B cell (primary cell): ENCODE results near the gene GIGYF1. TPM values are rescaled to one million over a fixed set of nuclear protein-coding genes. Genes with fewer than 3 reads are reported as not detected.

ENCODE experiments used
- ATAC-seq: fragments of 200-7000 bp; cut with Tn5 transposase; one replicate; pipeline ENCODE4 v1.10.0; 2021; ENCODE audit warnings: low read depth, mild to moderate bottlenecking, moderate number of reproducible peaks, moderate library complexity
- CTCF ChIA-PET: fragments of 350-600 bp; sonication (Branson Sonifier 250); formaldehyde crosslinking; loops from one replicate; lab custom pipeline; 2021; ENCODE audit warnings: antibody characterized with exemption, inconsistent platforms; lab: Charles Lee
- POLR2A ChIA-PET: fragments of 350-600 bp; sonication (Branson Sonifier 250); formaldehyde crosslinking; loops from one replicate; lab custom pipeline; 2021; ENCODE audit warnings: antibody characterized with exemption; lab: Charles Lee
- DNase-seq: peaks from one replicate; pipeline ENCODE4 v3.0.0; 2013
- H2AFZ ChIP-seq: 2 replicates; pipeline ENCODE4 v1.6.1; 2012; ENCODE audit warnings: mild to moderate bottlenecking, low read depth, low read length; ENCODE audit not compliant: insufficient read depth, poor library complexity, severe bottlenecking
- H3K27ac ChIP-seq, 2 donors: 1 replicate in 1 of 2; 2 replicates in 1 of 2; pipeline ENCODE4 v1.5.1; 2012 to 2013; ENCODE audit warnings: low read length in 2 of 2, mild to moderate bottlenecking in 2 of 2, moderate library complexity in 1 of 2
- H3K27me3 ChIP-seq, 4 experiments: fragments of 200-600 bp in 1 of 4; sonication (generic) in 1 of 4; replicated peaks in 1 of 4; 1 replicate in 2 of 4; 2 replicates in 2 of 4; pipeline versions ENCODE4 v1.6.1 to v1.7.0; 2013 to 2016; ENCODE audit warnings: low read length in 3 of 4, mild to moderate bottlenecking in 2 of 4, mixed read lengths in 1 of 4, moderate library complexity in 1 of 4; ENCODE audit not compliant: insufficient read depth in 4 of 4, control insufficient read depth in 3 of 4; ENCODE audit errors: control extremely low read depth in 1 of 4
- H3K36me3 ChIP-seq, 2 experiments: replicated peaks in 1 of 2; 1 replicate in 1 of 2; 2 replicates in 1 of 2; pipeline versions ENCODE4 v1.6.1 to v1.7.1; 2013; ENCODE audit warnings: low read length in 1 of 2; ENCODE audit not compliant: insufficient read depth in 2 of 2, control insufficient read depth in 1 of 2; ENCODE audit errors: control extremely low read depth in 1 of 2, extremely low read depth in 1 of 2
- H3K4me1 ChIP-seq, 2 donors: fragments of 200-600 bp in 1 of 2; sonication (generic) in 1 of 2; 1 replicate in 1 of 2; 2 replicates in 1 of 2; pipeline versions ENCODE4 v1.5.1 to v1.6.1; 2013 to 2017; ENCODE audit warnings: low read length in 2 of 2; ENCODE audit not compliant: control insufficient read depth in 2 of 2, insufficient read depth in 2 of 2
- H3K4me2 ChIP-seq: replicated peaks from 2 replicates; pipeline ENCODE3; 2012; ENCODE audit warnings: mild to moderate bottlenecking, low read depth, low read length; ENCODE audit not compliant: poor library complexity, severe bottlenecking
- H3K4me3 ChIP-seq, 5 experiments: fragments of 200-600 bp in 1 of 5; sonication (generic) in 1 of 5; 1 replicate in 3 of 5; 2 replicates in 2 of 5; pipeline versions ENCODE4 v1.5.1 to v1.7.0; 2011 to 2016; ENCODE audit warnings: low read length in 4 of 5, mild to moderate bottlenecking in 4 of 5, low read depth in 2 of 5, control low read depth in 1 of 5, moderate library complexity in 1 of 5; ENCODE audit not compliant: insufficient read depth in 1 of 5; ENCODE audit errors: control extremely low read depth in 1 of 5, extremely low read depth in 1 of 5
- H3K79me2 ChIP-seq: fragments of 200-600 bp; sonication (generic); one replicate; pipeline ENCODE4 v1.6.0; 2016; ENCODE audit warnings: low read length; ENCODE audit not compliant: control insufficient read depth, insufficient read depth
- H3K9ac ChIP-seq: fragments of 200-600 bp; sonication (generic); 2 replicates; pipeline ENCODE4 v1.6.1; 2017; ENCODE audit warnings: mild to moderate bottlenecking, low read length, moderate library complexity
- H3K9me3 ChIP-seq, 3 donors: one replicate each; pipeline versions ENCODE4 v1.6.1 to v1.7.1; 2013; ENCODE audit warnings: low read length in 2 of 3; ENCODE audit not compliant: control insufficient read depth in 2 of 3, insufficient read depth in 1 of 3; ENCODE audit errors: control extremely low read depth in 1 of 3
- H4K20me1 ChIP-seq: 2 replicates; pipeline ENCODE4 v1.6.0; 2012; ENCODE audit warnings: mild to moderate bottlenecking, low read length; ENCODE audit not compliant: insufficient read depth, control insufficient read depth, poor library complexity, severe bottlenecking
- H3K27ac Mint-ChIP-seq: one replicate; pipeline ENCODE4 v1.8.0; 2021; ENCODE audit warnings: mixed read lengths
- H3K27me3 Mint-ChIP-seq: one replicate; pipeline ENCODE4 v1.8.0; 2021; ENCODE audit warnings: mixed read lengths
- H3K4me1 Mint-ChIP-seq: one replicate; pipeline ENCODE4 v1.8.0; 2021; ENCODE audit warnings: mixed read lengths
- H3K4me3 Mint-ChIP-seq: one replicate; pipeline ENCODE4 v1.8.0; 2021; ENCODE audit warnings: mixed read lengths
- H3K9me3 Mint-ChIP-seq: one replicate; pipeline ENCODE4 v1.8.0; 2022; ENCODE audit warnings: mixed read lengths; ENCODE audit not compliant: insufficient read depth
- EZH2 ChIP-seq: IDR thresholded peaks from 2 replicates; pipeline ENCODE4 v1.6.1; 2012; ENCODE audit warnings: borderline replicate concordance, low read depth, mild to moderate bottlenecking, moderate library complexity, low read length; ENCODE audit not compliant: insufficient read depth, poor library complexity, severe bottlenecking
- WGBS: methylation state at CpG from one replicate; pipeline ENCODE4 v1.1.5; 2013; ENCODE audit warnings: missing lambda C conversion rate; ENCODE audit not compliant: insufficient coverage; 5-methylcytosine and 5-hydroxymethylcytosine counted together
- intact Hi-C: fragments of 100-400 bp; cut with micrococcal nuclease; formaldehyde crosslinking; loops from one replicate; pipeline ENCODE4 v1.10.0; 2022
- polyA plus RNA-seq: library from polyadenylated mRNA; depleted of rRNA; stranded (reverse); fragments of >200 nt; gene quantifications from 2 replicates; pipeline ENCODE4 v1.2.3, GENCODE V29; 2012
- total RNA-seq, 2 donors: library from RNA; stranded (reverse); fragments of 120-200 nt in 1 of 2; gene quantifications; 1 replicate in 1 of 2; 2 replicates in 1 of 2; pipeline versions ENCODE4 v1.2.3 to v1.2.4, GENCODE V29; 2013 to 2022
- TF ChIP-seq, protein P1 (sequence below): fragments of 200-600 bp; IDR thresholded peaks from one replicate; pipeline ENCODE4 v1.8.0; 2022; ENCODE audit warnings: antibody characterized with exemption, mild to moderate bottlenecking

GIGYF1 gene
- total and polyA plus RNA-seq, 2 donors (not counting 1 experiment from before 2014, with no cell fraction given) = 45.9 to 134 TPM

DNA sequence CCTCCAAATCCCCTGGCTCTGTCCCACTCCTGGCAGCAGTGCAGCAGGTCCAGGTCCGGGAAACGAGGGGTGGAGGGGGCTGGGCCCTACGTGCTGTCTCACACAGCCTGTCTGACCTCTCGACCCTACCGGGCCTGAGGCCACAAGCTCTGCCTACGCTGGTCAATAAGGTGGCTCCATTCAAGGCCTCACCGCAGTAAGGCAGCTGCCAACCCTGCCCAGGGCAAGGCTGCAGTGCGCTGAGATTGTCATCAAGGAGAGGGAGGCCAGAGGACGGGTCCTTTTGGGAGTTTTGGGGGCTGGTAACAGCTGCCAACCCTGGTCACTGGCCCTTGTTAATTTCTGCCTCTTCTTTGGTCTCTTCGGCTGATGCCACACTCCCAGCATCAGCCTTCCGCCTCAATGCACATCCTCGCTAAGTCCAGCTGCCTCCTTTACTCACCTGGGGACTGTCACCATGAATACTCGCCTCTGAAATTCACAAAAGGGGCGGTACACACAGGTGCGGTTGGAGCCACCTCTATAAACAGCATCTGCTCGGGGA, 29.8 kb upstream of the GIGYF1 start:
- H3K79me2 ChIP-seq = no peaks in the 10 kb centered on the region
- no peaks in the 10 kb centered on the region for H3K36me3 ChIP-seq
- no peak overlapping the region for H3K4me2 ChIP-seq
- peaks cover 10 to 13% of the 10 kb centered on the region in 2 donors for H3K4me1 ChIP-seq
- ATAC-seq = no peak
- peaks cover 0 to 15% (median 0%) of the 10 kb centered on the region in 3 donors for H3K9me3 ChIP-seq
- no peak overlapping the region for H3K4me3 Mint-ChIP-seq
- no peak overlapping the region for H3K4me3 ChIP-seq
- peaks cover 3% of the 10 kb centered on the region for H3K9me3 Mint-ChIP-seq
- H3K27ac Mint-ChIP-seq = no peak overlapping the region
- intact Hi-C loops = no loop called here
- H4K20me1 ChIP-seq = no peaks in the 10 kb centered on the region
- H3K9ac ChIP-seq = no peak overlapping the region
- 80% methylated on average over 12 of the region's 16 CpGs for WGBS
- peaks cover 5% of the 10 kb centered on the region for H3K4me1 Mint-ChIP-seq
- H3K27ac ChIP-seq = no peak overlapping the region
- POLR2A ChIA-PET = no interaction called here
- no peak for DNase-seq
- TF ChIP-seq, protein P1, sequence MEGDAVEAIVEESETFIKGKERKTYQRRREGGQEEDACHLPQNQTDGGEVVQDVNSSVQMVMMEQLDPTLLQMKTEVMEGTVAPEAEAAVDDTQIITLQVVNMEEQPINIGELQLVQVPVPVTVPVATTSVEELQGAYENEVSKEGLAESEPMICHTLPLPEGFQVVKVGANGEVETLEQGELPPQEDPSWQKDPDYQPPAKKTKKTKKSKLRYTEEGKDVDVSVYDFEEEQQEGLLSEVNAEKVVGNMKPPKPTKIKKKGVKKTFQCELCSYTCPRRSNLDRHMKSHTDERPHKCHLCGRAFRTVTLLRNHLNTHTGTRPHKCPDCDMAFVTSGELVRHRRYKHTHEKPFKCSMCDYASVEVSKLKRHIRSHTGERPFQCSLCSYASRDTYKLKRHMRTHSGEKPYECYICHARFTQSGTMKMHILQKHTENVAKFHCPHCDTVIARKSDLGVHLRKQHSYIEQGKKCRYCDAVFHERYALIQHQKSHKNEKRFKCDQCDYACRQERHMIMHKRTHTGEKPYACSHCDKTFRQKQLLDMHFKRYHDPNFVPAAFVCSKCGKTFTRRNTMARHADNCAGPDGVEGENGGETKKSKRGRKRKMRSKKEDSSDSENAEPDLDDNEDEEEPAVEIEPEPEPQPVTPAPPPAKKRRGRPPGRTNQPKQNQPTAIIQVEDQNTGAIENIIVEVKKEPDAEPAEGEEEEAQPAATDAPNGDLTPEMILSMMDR = no peak
- TF ChIP-seq EZH2 = no peak
- H3K27me3 Mint-ChIP-seq = peaks cover 54% of the 10 kb centered on the region
- no peak overlapping the region for H2AFZ ChIP-seq
- CTCF ChIA-PET = interaction anchor here (0.5 to 5.6 kb wide), 6 partner anchors 19 to 164 kb away, joined by 3 to 30 read pairs (median 4); partner anchors contain the start of gene POP7
- H3K27me3 ChIP-seq = peaks cover 0 to 70% (median 21%) of the 10 kb centered on the region in 4 experiments

DNA sequence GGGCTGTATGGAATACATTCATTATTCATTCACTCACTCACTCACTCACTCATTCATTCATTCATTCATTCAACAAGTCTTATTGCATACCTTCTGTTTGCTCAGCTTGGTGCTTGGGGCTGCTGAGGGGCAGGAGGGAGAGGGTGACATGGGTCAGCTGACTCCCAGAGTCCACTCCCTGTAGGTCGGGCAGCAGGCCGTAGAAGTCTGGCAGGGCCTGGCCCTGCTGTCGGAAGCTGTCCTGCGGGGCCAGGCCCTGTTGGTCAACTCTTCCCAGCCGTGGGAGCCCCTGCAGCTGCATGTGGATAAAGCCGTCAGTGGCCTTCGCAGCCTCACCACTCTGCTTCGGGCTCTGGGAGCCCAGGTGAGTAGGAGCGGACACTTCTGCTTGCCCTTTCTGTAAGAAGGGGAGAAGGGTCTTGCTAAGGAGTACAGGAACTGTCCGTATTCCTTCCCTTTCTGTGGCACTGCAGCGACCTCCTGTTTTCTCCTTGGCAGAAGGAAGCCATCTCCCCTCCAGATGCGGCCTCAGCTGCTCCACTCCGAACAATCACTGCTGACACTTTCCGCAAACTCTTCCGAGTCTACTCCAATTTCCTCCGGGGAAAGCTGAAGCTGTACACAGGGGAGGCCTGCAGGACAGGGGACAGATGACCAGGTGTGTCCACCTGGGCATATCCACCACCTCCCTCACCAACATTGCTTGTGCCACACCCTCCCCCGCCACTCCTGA, 28.6 kb upstream of the GIGYF1 start:
- no peak overlapping the region for H3K4me3 ChIP-seq
- H2AFZ ChIP-seq = no peak overlapping the region
- no peak for DNase-seq
- H3K36me3 ChIP-seq = no peaks in the 10 kb centered on the region
- Mint-ChIP-seq H3K27ac (no peak overlapping the region), H3K4me1 (peaks cover 5% of the 10 kb centered on the region), H3K27me3 (peaks cover 52% of the 10 kb centered on the region), H3K4me3 (no peak overlapping the region), H3K9me3 (peaks cover 8% of the 10 kb centered on the region)
- no peak overlapping the region for H3K27ac ChIP-seq
- CTCF ChIA-PET = interaction anchor here (1.0 to 5.6 kb wide), 3 partner anchors 18 to 162 kb away, joined by 3 to 30 read pairs (median 3); partner anchors contain the start of gene POP7
- POLR2A ChIA-PET = interaction anchor here (0.5 kb wide), 1 partner anchor 249 kb away, joined by 3 read pairs; no protein-coding TSS in a partner anchor
- no peaks in the 10 kb centered on the region for H4K20me1 ChIP-seq
- no peak overlapping the region for H3K9ac ChIP-seq
- WGBS = 87% methylated on average over 17 of the region's 17 CpGs
- no peaks in the 10 kb centered on the region for H3K79me2 ChIP-seq
- H3K4me1 ChIP-seq = peaks cover 10 to 13% of the 10 kb centered on the region in 2 donors
- peaks cover 0 to 23% (median 0%) of the 10 kb centered on the region in 3 donors for H3K9me3 ChIP-seq
- H3K4me2 ChIP-seq = no peak overlapping the region
- peaks cover 0 to 69% (median 21%) of the 10 kb centered on the region in 4 experiments for H3K27me3 ChIP-seq
- intact Hi-C loops = no loop called here
- no peak for TF ChIP-seq EZH2
- TF ChIP-seq, protein P1 = no peak
- ATAC-seq = no peak
